AG10803 (cell line): Measurements from ENCODE around the gene DNAH9.

Source experiments
- DNase-seq: peaks from one replicate; pipeline ENCODE4 v3.0.0; 2010; ENCODE audit warnings: low read depth
- H3K4me3 ChIP-seq: 2 replicates; pipeline ENCODE4 v1.5.1; 2011; ENCODE audit warnings: mild to moderate bottlenecking, low read length, control low read depth
- TF ChIP-seq, protein P1 (sequence below): conservative IDR thresholded peaks from 2 replicates; pipeline ENCODE4 v1.5.1; 2011; ENCODE audit warnings: mild to moderate bottlenecking, low read length, control low read depth, inconsistent platforms

Gene DNAH9

DNA sequence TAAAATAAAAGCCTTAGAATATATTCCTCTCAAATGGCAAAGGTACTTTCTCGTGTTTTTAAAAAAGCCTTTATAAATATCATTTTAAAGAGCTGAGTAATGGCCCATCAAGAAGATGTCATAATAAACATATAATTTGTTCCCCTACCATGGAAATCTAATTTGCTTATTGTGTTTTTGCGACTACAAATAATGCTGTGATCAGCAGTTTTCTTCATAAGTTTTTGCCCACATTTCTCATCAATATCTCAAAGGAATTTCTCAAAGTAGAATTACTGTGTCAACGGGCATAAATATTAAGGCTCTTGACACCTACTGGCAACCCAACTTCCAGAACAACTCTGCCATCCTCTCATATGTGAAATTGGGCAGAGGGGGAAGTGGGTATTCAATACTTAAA, 381.5 kb downstream of the DNAH9 start:
- no peak overlapping the region for H3K4me3 ChIP-seq
- DNase-seq = no peak
- TF ChIP-seq, protein P1, sequence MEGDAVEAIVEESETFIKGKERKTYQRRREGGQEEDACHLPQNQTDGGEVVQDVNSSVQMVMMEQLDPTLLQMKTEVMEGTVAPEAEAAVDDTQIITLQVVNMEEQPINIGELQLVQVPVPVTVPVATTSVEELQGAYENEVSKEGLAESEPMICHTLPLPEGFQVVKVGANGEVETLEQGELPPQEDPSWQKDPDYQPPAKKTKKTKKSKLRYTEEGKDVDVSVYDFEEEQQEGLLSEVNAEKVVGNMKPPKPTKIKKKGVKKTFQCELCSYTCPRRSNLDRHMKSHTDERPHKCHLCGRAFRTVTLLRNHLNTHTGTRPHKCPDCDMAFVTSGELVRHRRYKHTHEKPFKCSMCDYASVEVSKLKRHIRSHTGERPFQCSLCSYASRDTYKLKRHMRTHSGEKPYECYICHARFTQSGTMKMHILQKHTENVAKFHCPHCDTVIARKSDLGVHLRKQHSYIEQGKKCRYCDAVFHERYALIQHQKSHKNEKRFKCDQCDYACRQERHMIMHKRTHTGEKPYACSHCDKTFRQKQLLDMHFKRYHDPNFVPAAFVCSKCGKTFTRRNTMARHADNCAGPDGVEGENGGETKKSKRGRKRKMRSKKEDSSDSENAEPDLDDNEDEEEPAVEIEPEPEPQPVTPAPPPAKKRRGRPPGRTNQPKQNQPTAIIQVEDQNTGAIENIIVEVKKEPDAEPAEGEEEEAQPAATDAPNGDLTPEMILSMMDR = no peak

DNA sequence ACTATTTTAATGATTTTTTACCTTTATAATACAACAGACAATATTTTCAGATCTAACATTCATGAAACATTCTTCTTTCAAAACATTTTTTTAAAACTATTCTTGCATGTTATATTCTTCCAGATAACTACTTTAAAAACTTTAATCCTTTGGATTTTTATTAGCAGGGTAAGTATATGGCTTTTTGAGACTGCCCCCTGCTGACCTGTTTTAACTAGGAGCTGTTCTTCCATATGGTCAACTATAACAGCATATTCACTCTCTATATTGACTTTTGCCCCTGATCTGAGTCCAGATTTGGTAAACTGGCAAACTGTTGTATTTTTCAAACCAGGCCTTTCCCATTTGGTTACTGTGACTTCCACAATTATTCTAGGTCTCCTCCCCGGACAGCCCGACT, 382.5 kb downstream of the DNAH9 start:
- no peak overlapping the region for H3K4me3 ChIP-seq
- DNase-seq = no peak
- TF ChIP-seq, protein P1 = peak; percentile 35

DNA sequence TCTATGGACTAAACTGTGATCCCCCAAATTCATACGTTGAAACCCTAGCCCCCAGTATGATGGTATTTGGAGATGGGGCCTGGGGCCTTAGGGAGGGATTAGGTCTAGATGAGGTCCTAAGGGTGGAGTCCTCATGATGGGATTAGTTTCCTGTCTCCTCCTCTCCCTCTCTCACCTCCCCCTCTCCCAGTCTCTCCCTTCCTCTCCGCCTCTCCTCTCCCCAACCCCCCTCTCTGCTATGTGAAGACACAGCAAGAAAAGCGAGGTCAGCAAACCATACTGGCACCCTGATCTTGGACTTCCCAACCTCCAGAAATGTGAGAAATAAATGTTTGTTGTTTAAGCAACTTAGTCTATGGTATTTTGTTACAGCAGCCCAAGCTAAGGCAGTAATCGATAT, 383.6 kb downstream of the DNAH9 start:
- DNase-seq = no peak
- TF ChIP-seq, protein P1 = no peak
- no peak overlapping the region for H3K4me3 ChIP-seq

DNA sequence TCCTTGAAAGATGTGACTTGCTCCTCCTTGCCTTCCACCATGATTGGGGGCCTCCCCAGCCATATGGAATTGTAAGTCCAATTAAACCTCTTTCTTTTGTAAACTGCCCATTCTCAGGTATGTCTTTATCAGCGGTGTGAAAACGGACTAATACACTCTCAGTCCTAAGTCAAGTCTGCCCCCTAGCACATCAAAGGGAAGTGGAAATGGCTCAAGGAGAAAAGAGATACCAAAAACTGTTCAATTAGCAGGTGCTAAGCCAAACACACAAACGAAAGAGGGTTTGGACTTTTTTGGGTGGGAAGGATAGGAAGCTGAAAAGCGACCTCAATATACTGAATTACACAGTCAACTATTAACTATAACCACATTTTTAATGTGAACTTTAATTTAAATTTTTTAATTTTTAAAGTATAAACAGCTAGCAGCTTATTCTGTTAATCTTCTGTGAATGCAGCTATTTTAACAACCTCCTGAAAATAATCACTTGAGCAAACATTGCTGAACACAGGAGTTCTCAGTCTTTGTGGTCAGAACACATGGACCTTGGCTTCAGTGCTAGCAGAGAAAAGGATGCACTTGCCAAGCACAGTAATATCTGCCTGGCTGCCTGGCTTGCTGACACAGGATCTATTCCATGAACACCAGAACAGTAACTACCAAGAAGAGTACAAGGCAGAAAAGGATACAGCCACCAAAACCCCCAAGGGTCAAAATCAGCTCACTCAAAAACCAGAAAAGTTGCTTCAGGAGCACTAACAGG, 388.1 kb downstream of the DNAH9 start:
- H3K4me3 ChIP-seq = no peak overlapping the region
- TF ChIP-seq, protein P1 = no peak
- peak; percentile 65 for DNase-seq

DNA sequence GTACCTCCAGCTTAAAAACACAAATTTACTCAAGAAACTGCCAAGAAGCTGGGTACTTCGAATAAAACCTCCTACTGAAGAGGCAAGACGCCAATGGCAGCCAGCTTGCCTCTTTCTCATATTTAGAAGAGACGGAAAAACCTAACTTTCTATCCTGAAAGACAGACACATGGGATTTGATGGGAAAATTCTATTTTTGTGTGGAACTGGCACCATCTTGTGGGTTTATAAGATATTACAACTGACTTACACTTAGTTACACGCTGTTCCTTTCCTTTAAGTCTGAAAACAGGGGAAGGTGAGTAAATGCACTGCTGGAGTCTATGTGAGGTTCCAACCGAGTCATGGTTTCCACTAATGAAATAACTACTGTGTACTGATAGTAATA, 388.7 kb downstream of the DNAH9 start:
- no peak overlapping the region for H3K4me3 ChIP-seq
- TF ChIP-seq, protein P1 = peak; percentile 70
- peak; percentile 53 for DNase-seq

DNA sequence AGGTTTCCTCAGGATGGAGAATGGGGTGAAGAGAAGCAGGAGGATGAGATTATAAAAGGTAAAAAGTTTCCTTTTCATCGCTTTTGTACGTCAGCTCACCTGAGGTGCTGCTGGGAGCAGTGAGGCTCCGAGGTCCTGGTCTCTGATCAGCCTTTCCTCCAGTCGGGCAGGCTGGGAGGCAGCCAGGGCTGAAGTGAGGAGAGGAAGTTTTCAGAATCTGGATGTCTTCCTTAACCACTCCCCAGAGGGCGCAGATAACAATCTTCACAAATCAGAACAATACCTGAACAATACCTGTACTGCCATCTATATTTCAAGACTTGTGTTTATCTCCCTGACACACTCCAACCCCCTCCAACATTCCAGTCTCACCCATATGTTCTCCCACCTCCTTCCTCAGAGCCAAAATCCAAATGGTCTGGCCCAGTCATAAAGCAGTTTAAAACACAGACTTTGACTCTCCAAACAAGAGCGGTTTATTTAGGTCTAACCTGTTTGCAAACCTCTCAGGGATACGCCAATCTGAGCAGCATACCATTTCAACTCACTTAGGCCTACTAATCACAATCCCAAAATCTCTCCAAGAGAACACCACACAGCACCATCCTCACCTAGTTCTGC, 392.2 kb downstream of the DNAH9 start:
- TF ChIP-seq, protein P1 = no peak
- DNase-seq = no peak
- H3K4me3 ChIP-seq = no peak overlapping the region

DNA sequence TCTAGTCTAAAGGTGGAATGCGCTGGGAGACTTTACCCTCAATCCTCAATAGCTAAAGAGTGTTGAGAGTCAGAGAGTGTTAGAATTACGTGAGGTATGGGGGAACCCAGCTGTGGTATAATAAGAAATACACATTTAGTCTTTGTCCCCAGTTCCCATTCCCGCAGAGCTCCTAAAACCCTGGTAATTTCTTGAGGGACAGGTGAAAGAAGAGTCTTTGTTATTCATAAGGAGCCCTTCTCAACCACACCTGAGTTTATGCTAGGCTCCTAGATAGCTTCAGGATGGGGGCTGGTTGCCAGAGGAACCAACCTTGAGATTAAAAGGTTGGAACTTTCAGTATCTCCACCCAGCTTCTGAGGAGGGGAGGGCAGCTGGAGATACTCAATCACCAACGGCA, 393.2 kb downstream of the DNAH9 start:
- TF ChIP-seq, protein P1 = no peak
- H3K4me3 ChIP-seq = no peak overlapping the region
- no peak for DNase-seq
